Central memory CD8-positive, alpha-beta T cell (primary cell): Measurements from ENCODE around the gene GPR55.

Source experiments
- ATAC-seq: fragments of 150-1000 bp; cut with Tn5 transposase; replicated peaks from 2 replicates; pipeline ENCODE4 v1.10.0; 2022; ENCODE audit warnings: mild to moderate bottlenecking, moderate FRiP score, moderate number of reproducible peaks; ENCODE audit not compliant: poor library complexity, severe bottlenecking; ENCODE audit errors: extremely low read depth
- DNase-seq, 2 donors: peaks; one replicate each; pipeline ENCODE4 v3.0.0; 2021; ENCODE audit warnings: low spot score in 2 of 2
- H3K27ac Mint-ChIP-seq: one replicate; pipeline ENCODE4 v1.8.0; 2022; ENCODE audit warnings: low read depth, mild to moderate bottlenecking, moderate library complexity, mixed read lengths
- H3K27me3 Mint-ChIP-seq: one replicate; pipeline ENCODE4 v1.8.0; 2022; ENCODE audit warnings: mixed read lengths
- H3K36me3 Mint-ChIP-seq: one replicate; pipeline ENCODE4 v1.8.0; 2022; ENCODE audit warnings: mild to moderate bottlenecking, moderate library complexity, mixed read lengths; ENCODE audit not compliant: insufficient read depth
- H3K4me1 Mint-ChIP-seq: one replicate; pipeline ENCODE4 v1.8.0; 2022; ENCODE audit warnings: mixed read lengths
- H3K4me3 Mint-ChIP-seq: one replicate; pipeline ENCODE4 v1.8.0; 2022; ENCODE audit warnings: mild to moderate bottlenecking, moderate library complexity, mixed read lengths
- H3K9me3 Mint-ChIP-seq: one replicate; pipeline ENCODE4 v1.8.0; 2022; ENCODE audit warnings: mixed read lengths

The GPR55 gene

GRCh38 chr2:230946429-230947234 lies 21.6 kb upstream of the GPR55 start:
- no peak overlapping the region for H3K27ac Mint-ChIP-seq
- no peaks in the 10 kb centered on the region for H3K9me3 Mint-ChIP-seq
- H3K4me3 Mint-ChIP-seq, result no peak overlapping the region
- ATAC-seq (no peak), DNase-seq (no peak)
- peaks cover 18% of the 10 kb centered on the region for H3K27me3 Mint-ChIP-seq
- peaks cover 25% of the 10 kb centered on the region for H3K4me1 Mint-ChIP-seq
- H3K36me3 Mint-ChIP-seq, result no peaks in the 10 kb centered on the region

- Mint-ChIP-seq H3K4me3 (no peak overlapping the region), H3K9me3 (no peaks in the 10 kb centered on the region), H3K27me3 (peaks cover 9% of the 10 kb centered on the region), H3K27ac (no peak overlapping the region), H3K36me3 (no peaks in the 10 kb centered on the region), H3K4me1 (peaks cover 17% of the 10 kb centered on the region)
- DNase-seq (no peak), ATAC-seq (no peak)
Observed at GRCh38 chr2:230944757-230945372, 19.8 kb upstream of the GPR55 start.

- no peaks in the 10 kb centered on the region for H3K36me3 Mint-ChIP-seq
- H3K4me3 Mint-ChIP-seq, result peak overlapping the region; percentile 10
- H3K27ac Mint-ChIP-seq, result peak overlapping the region; percentile 5
- H3K9me3 Mint-ChIP-seq, result no peaks in the 10 kb centered on the region
- H3K4me1 Mint-ChIP-seq, result peaks cover 17% of the 10 kb centered on the region
- H3K27me3 Mint-ChIP-seq, result peaks cover 9% of the 10 kb centered on the region
- DNase-seq, result no peak
- no peak for ATAC-seq
Observed at GRCh38 chr2:230944123-230944653, 19.1 kb upstream of the GPR55 start.

- no peaks in the 10 kb centered on the region for H3K36me3 Mint-ChIP-seq
- peaks cover 9% of the 10 kb centered on the region for H3K27me3 Mint-ChIP-seq
- DNase-seq, result no peak
- H3K9me3 Mint-ChIP-seq, result no peaks in the 10 kb centered on the region
- peak overlapping the region; percentile 26 for H3K27ac Mint-ChIP-seq
- peak overlapping the region; percentile 10 for H3K4me3 Mint-ChIP-seq
- H3K4me1 Mint-ChIP-seq, result peaks cover 17% of the 10 kb centered on the region
- ATAC-seq, result peak; percentile 80
Observed at GRCh38 chr2:230942920-230943896, 18.2 kb upstream of the GPR55 start.

- peaks cover 17% of the 10 kb centered on the region for H3K4me1 Mint-ChIP-seq
- peaks cover 9% of the 10 kb centered on the region for H3K27me3 Mint-ChIP-seq
- peak overlapping the region; percentile 26 for H3K27ac Mint-ChIP-seq
- no peak overlapping the region for H3K4me3 Mint-ChIP-seq
- H3K9me3 Mint-ChIP-seq, result no peaks in the 10 kb centered on the region
- DNase-seq, result no peak
- H3K36me3 Mint-ChIP-seq, result no peaks in the 10 kb centered on the region
- ATAC-seq, result no peak
Observed at GRCh38 chr2:230942371-230942770, 17.3 kb upstream of the GPR55 start.

- no peak overlapping the region for H3K27ac Mint-ChIP-seq
- H3K4me1 Mint-ChIP-seq, result peaks cover 17% of the 10 kb centered on the region
- H3K4me3 Mint-ChIP-seq, result no peak overlapping the region
- DNase-seq (peak in 1 of 2 donors; percentile 8), ATAC-seq (no peak)
- no peaks in the 10 kb centered on the region for H3K36me3 Mint-ChIP-seq
- H3K9me3 Mint-ChIP-seq, result no peaks in the 10 kb centered on the region
- peaks cover 9% of the 10 kb centered on the region for H3K27me3 Mint-ChIP-seq
Observed at GRCh38 chr2:230941202-230942180, 16.4 kb upstream of the GPR55 start.

- Mint-ChIP-seq H3K27me3 (peaks cover 9% of the 10 kb centered on the region), H3K4me1 (peaks cover 17% of the 10 kb centered on the region)
Observed at GRCh38 chr2:230940471-230940815, 15.4 kb upstream of the GPR55 start.

GRCh38 chr2:230939691-230940470 lies 14.8 kb upstream of the GPR55 start:
- peaks cover 7% of the 10 kb centered on the region for H3K9me3 Mint-ChIP-seq
- H3K36me3 Mint-ChIP-seq, result no peaks in the 10 kb centered on the region
- peaks cover 17% of the 10 kb centered on the region for H3K4me1 Mint-ChIP-seq
- H3K27me3 Mint-ChIP-seq, result peaks cover 9% of the 10 kb centered on the region
- DNase-seq (no peak), ATAC-seq (no peak)
- H3K4me3 Mint-ChIP-seq, result no peak overlapping the region
- no peak overlapping the region for H3K27ac Mint-ChIP-seq

More at GRCh38 chr2:230940471-230940815, 15.4 kb upstream of the GPR55 start:
- peaks cover 7% of the 10 kb centered on the region for H3K9me3 Mint-ChIP-seq
- H3K27ac Mint-ChIP-seq, result no peak overlapping the region
- H3K36me3 Mint-ChIP-seq, result no peaks in the 10 kb centered on the region
- no peak overlapping the region for H3K4me3 Mint-ChIP-seq
- DNase-seq (no peak), ATAC-seq (no peak)

- peaks cover 7% of the 10 kb centered on the region for H3K9me3 Mint-ChIP-seq
- no peak overlapping the region for H3K4me3 Mint-ChIP-seq
- no peaks in the 10 kb centered on the region for H3K36me3 Mint-ChIP-seq
- peaks cover 14% of the 10 kb centered on the region for H3K4me1 Mint-ChIP-seq
- DNase-seq (no peak), ATAC-seq (no peak)
- no peak overlapping the region for H3K27ac Mint-ChIP-seq
- H3K27me3 Mint-ChIP-seq, result peaks cover 9% of the 10 kb centered on the region
Observed at GRCh38 chr2:230939066-230939591, 14.1 kb upstream of the GPR55 start.

GRCh38 chr2:230938516-230939065 lies 13.5 kb upstream of the GPR55 start:
- H3K4me3 Mint-ChIP-seq, result no peak overlapping the region
- peaks cover 9% of the 10 kb centered on the region for H3K27me3 Mint-ChIP-seq
- no peaks in the 10 kb centered on the region for H3K36me3 Mint-ChIP-seq
- ATAC-seq, result no peak
- no peak overlapping the region for H3K27ac Mint-ChIP-seq
- no peak for DNase-seq
- peaks cover 7% of the 10 kb centered on the region for H3K9me3 Mint-ChIP-seq
- peaks cover 8% of the 10 kb centered on the region for H3K4me1 Mint-ChIP-seq
